Measurements from ENCODE around the gene CYP2W1.

DNA sequence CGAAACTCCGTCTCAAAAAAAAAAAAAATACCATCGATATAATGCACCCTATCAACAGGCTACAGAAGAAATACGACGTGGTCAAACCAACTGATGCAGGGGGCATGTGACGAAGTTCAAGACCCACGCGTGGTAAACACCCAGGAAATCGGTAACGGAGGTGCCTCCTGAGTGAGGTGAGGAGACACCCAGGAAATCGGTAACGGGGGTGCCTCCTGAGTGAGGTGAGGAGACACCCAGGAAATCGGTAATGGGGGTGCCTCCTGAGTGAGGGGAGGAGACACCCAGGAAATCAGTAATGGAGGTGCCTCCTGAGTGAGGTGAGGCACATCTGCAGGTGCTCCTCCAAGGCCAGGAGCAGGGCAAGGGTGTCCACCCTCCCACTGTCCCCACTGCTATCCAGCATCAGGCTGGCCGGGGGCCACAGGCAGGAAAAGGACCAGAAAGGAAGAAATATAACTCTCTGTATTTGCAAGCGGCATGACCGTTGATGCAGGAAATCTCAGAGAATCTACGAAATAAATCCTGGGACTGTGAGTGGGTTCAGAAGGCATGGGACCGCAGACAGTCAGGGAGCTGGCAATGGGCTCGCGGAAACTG is 50.7 kb downstream of the CYP2W1 start:
- TF ChIP-seq, protein P1, sequence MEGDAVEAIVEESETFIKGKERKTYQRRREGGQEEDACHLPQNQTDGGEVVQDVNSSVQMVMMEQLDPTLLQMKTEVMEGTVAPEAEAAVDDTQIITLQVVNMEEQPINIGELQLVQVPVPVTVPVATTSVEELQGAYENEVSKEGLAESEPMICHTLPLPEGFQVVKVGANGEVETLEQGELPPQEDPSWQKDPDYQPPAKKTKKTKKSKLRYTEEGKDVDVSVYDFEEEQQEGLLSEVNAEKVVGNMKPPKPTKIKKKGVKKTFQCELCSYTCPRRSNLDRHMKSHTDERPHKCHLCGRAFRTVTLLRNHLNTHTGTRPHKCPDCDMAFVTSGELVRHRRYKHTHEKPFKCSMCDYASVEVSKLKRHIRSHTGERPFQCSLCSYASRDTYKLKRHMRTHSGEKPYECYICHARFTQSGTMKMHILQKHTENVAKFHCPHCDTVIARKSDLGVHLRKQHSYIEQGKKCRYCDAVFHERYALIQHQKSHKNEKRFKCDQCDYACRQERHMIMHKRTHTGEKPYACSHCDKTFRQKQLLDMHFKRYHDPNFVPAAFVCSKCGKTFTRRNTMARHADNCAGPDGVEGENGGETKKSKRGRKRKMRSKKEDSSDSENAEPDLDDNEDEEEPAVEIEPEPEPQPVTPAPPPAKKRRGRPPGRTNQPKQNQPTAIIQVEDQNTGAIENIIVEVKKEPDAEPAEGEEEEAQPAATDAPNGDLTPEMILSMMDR (IDR thresholded peaks at IDR 0.05) = no peak
- TF ChIP-seq EP300 (IDR thresholded peaks at IDR 0.05) (no peak), POLR2AphosphoS5 (IDR thresholded peaks at IDR 0.05) (no peak), POLR2A (IDR thresholded peaks at IDR 0.05) (no peak)

All from gastroesophageal sphincter (tissue), 3 donors.